GM21786 (cell line): ENCODE data around the gene PELI2.

Source experiments
- ATAC-seq: cut with Tn5 transposase; IDR thresholded peaks from one replicate; pipeline ENCODE4 v1.9.1; 2021; ENCODE audit not compliant: unreplicated experiment

The PELI2 gene

DNA sequence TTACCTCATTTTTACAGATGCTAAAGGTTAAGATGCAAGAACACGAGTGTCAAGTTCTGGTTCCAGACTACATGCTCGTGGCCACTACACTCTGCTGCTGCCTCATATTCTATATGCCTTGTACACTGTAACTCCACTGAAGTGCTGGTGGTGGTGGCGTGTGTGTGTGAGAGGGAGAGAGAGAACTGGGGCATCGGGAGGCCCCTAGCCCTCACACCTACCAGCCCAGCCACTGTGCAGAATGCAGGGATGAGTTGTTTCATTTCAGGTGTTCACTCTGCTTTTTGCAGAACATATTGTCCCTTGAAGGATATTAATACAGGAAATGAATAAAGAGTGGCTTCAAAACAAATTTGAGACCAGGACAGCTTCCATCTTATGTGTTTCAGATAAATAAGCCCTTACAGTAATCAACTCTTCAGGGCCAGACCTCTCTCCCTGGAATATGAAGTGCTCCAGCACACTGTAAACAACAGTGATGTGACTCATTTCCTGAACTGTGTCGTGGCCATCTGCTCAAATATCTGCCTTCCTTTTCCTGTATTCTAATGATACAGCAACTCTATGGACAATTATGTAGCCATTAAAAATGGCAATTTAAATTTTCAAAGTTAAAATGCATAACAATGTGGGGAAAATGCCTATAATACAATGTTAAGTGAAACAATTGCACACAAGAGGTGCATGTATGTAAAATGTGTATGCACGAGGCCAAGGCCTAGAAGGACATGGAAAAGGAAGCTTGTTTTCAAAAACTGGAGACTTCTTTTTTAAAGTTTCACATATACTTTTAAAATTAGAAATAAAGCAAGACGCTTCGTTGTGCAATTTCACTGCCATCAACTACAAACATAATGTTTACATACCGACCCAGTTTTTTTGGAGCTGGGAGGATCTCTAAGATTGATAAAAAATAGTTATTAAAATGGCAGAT is 215.4 kb downstream of the PELI2 start:
- no peak for ATAC-seq

DNA sequence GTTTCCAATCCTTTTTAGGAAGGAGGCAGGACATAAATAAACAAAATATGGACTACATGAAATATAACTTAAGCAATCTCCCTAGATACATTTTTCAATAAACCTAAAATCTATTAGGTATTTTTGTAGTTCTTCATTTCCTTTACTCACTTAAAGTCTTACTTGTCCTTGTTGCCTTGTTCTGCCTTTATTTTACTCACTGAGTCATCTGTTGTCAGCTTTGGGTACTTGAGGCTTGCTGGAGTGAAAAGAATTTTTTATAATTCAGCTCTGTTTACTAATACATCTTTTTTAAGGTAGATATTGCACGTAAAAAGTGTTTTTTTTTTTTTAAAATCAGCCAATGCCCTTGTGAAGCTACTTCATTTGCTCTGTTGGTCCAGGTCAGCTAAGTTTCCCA is 216.2 kb downstream of the PELI2 start:
- no peak for ATAC-seq

GRCh38 chr14:56338674-56339073 is 220.5 kb downstream of the PELI2 start:
- ATAC-seq: no peak

- ATAC-seq: peak; percentile 64
Measured at GRCh38 chr14:56339855-56340701, 221.9 kb downstream of the PELI2 start.

DNA sequence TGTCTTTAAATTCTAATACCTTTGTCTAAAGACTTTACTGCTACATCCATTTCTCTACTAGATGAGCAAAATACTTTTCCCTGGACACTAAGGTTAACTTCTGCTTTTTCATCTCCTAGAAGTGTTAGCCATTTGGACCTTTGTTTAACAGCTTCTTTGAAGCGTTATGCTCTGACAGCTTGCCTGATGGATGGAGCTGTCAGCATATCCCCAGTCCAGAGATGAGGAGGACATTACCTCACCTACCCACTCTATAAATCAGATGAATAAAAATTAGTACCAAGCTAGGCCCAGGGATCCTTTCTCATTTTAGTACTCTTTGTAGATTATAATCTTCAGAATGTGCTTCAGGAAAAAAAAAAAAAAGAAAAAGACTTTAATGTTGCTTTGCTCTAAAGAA is 222.7 kb downstream of the PELI2 start:
- ATAC-seq: no peak

DNA sequence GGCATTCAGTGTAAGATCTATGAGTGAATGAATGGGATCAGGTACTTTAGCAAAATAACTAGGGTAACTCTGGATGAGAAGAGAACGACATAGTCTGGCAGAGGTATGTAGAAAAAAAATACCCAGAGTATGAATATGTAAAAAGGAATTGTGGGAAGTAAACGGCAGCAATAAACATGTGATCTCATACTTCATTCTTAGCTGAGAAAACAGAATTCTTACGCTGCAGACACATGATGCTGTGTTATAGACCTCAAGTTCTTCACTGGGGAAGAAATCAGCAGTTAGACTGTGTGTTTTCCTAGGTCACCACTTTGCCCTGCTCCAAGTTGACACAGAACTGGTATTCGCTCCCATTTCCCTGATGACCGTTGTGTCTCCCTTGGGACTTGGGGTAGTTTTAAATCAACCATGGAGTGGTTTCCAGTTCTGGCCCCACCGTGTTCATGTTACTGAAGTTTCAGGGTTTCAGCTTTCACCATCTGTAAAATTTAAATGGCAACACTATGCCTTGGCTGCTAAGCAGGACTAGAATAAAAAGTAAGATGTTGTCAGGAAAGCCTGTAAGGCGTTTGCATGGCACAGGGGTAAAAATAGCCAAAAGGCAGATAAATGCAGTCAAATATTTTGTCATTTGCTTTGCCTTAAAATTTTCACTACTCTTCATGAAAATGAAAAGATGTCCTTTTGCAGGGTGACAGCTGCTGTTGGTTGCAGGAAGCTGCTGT is 223.7 kb downstream of the PELI2 start:
- peak; percentile 55 for ATAC-seq

GRCh38 chr14:56342494-56342942 is 224.3 kb downstream of the PELI2 start:
- peak; percentile 48 for ATAC-seq

DNA sequence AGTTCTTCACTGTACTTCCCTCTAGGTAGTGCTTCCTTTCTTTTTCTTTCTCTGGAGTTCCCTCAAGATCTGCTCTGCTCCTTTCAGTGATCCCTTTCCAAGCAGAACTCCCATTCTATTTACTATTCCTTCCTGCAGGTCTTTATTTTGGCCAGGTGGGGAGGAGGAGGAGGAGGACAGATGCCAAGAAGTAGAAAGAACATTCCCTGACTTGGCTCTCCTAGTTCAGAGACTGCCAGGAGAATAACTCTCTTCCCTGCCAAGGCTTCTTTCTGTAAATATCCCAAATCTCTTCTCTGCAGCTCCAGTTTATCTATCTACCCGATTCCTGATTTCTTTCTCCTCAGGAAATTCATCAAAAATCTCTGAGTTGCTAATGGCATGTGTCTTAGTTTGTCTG is 231.7 kb downstream of the PELI2 start:
- no peak for ATAC-seq
